Neuron (in vitro differentiated cells): ENCODE data around the gene MAML3.
"Not testable (repeated sequence)": the region's sequence is repeated elsewhere in the genome, so short reads cannot be mapped to it uniquely, and the experiment has no call there.

Experiments
- H2AFZ ChIP-seq: one replicate; pipeline ENCODE4 v1.6.1; 2013; ENCODE audit warnings: low read depth, mild to moderate bottlenecking, inconsistent platforms, low read length, moderate library complexity
- H3K27me3 ChIP-seq: one replicate; pipeline ENCODE4 v1.6.1; 2013; ENCODE audit warnings: low read length; ENCODE audit not compliant: insufficient read depth
- H3K36me3 ChIP-seq: one replicate; pipeline ENCODE4 v1.6.1; 2013; ENCODE audit warnings: low read length; ENCODE audit not compliant: insufficient read depth
- H3K4me1 ChIP-seq: one replicate; pipeline ENCODE4 v1.6.1; 2013; ENCODE audit warnings: low read length; ENCODE audit not compliant: insufficient read depth
- H3K4me3 ChIP-seq: 2 replicates; pipeline ENCODE4 v1.5.1; 2013; ENCODE audit warnings: mild to moderate bottlenecking, low read length, moderate library complexity
- H3K9me3 ChIP-seq: one replicate; pipeline ENCODE4 v1.6.1; 2013; ENCODE audit warnings: low read length

MAML3 gene

DNA sequence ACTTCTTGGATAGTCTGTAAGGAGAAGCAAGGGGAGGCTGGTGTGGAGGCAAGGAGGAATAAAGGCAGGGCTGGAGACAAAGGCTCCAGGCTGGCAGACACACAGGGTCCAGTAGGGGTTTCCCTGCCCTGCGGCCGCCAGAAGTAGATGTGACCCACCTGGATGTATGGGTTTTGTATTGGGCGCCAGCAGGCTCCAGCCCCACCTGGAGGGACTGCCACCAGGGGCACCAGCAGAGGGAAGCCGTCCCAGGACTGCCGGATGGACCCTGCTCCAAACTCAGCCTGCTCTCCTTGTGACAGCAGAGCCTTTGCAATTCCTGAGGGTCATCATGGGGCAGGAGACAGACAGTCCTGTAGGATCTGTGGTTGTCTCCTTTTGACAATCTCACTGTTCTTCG, 435.6 kb downstream of the MAML3 start:
- peaks cover 6% of the 10 kb centered on the region for H3K9me3 ChIP-seq
- H3K4me1 ChIP-seq, result no peaks in the 10 kb centered on the region
- no peak overlapping the region for H3K4me3 ChIP-seq
- peaks cover 30% of the 10 kb centered on the region for H3K36me3 ChIP-seq
- no peak overlapping the region for H2AFZ ChIP-seq
- H3K27me3 ChIP-seq, result no peaks in the 10 kb centered on the region

DNA sequence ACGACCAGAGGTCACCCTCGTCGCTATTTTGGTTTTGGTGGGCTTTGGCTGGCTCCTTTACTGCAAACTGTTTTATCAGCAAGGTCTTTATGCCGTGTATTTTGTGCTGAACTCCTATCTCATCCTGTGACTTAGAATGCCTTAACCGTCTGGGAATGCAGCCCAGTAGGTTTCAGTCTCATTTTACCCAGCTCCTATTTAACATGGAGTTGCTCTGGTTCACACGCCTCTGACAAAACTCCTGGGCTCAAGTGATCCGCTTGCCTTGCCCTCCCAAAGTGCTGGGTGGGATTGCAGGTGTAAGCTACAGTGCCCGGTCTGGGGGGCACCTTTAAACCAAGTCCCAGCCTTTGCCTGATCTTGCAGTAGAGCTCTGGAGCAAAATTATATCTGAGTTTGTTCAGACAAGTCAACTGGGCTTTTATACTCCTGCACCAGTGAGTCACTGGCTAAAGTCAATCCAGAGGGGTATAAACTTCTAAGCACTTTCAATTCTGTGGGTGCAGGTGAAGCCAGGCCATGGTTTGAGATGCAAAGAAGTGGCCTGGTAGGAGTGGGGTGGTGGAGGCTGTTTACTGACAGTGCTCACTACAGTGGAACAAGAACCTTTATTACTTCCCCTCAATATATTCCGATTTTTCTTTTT, 438.1 kb downstream of the MAML3 start:
- peaks cover 30% of the 10 kb centered on the region for H3K36me3 ChIP-seq
- no peak overlapping the region for H3K4me3 ChIP-seq
- no peaks in the 10 kb centered on the region for H3K27me3 ChIP-seq
- H3K9me3 ChIP-seq, result peaks cover 6% of the 10 kb centered on the region
- H3K4me1 ChIP-seq, result no peaks in the 10 kb centered on the region
- H2AFZ ChIP-seq, result no peak overlapping the region

DNA sequence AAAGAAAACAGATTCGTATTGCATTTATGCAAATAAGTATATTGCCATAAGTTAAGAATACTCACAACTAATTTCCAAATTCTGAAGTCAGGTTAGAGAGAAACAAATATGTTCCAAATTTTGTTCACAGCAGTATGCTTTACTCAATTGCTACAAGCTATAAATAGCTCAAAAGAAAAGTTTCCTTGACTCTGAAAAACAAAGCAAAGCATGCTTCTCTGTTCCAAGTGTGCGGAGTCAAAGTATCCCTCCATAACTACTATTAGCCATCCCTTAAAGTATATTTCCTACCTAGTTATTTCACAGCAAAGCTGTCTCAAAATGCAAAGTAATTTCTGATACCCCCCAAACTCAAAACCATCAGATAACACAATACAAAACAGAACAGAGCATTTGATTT, 441.1 kb downstream of the MAML3 start:
- H3K4me1 ChIP-seq, result no peaks in the 10 kb centered on the region
- no peak overlapping the region for H3K4me3 ChIP-seq
- H2AFZ ChIP-seq, result no peak overlapping the region
- H3K9me3 ChIP-seq, result peaks cover 4% of the 10 kb centered on the region
- no peaks in the 10 kb centered on the region for H3K27me3 ChIP-seq
- peaks cover 10% of the 10 kb centered on the region for H3K36me3 ChIP-seq

DNA sequence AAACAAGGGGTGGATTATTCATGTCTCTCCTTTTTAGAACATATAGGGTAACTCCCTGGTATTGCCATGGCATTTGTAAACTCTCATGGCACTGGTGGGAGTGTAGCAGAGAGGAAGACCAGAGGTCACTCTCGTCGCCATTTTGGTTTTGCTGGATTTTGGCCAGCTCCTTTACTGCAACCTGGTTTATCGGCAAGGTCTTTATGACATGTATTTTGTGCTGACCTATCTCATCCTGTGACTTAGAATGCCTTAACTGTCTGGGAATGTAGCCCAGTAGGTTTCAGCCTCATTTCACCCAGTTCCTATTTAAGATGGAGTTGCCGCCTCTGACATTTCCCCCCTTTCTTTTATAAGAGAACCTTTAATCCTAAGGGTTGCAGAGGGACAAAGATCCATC, 442.5 kb downstream of the MAML3 start:
- no peaks in the 10 kb centered on the region for H3K4me1 ChIP-seq
- no peak overlapping the region for H2AFZ ChIP-seq
- H3K27me3 ChIP-seq, result no peaks in the 10 kb centered on the region
- peaks cover 2% of the 10 kb centered on the region for H3K9me3 ChIP-seq
- no peak overlapping the region for H3K4me3 ChIP-seq
- H3K36me3 ChIP-seq, result peaks cover 2% of the 10 kb centered on the region

DNA sequence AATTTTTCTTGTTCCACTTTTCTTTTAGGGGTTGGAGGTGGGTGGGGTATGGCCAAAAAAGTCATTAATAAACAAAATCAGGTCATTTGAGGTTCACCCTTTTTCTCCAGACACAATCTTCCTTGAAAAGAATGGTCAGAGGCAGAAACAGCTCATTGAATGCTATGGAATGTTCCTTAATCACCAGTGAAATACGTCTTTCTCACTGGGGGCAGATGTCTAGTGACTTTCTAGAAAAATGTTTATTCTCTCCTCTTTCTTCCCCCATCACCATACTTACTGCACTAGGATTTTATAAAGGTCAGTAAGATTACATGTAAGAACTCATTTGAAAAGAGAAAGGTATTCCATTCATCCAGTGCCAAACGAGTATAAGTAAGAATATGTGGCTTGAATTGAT, 443.9 kb downstream of the MAML3 start:
- Histone ChIP-seq H3K36me3 (peaks cover 5% of the 10 kb centered on the region), H3K9me3 (peaks cover 2% of the 10 kb centered on the region), H3K27me3 (no peaks in the 10 kb centered on the region), H2AFZ (no peak overlapping the region), H3K4me3 (no peak overlapping the region), H3K4me1 (no peaks in the 10 kb centered on the region)

DNA sequence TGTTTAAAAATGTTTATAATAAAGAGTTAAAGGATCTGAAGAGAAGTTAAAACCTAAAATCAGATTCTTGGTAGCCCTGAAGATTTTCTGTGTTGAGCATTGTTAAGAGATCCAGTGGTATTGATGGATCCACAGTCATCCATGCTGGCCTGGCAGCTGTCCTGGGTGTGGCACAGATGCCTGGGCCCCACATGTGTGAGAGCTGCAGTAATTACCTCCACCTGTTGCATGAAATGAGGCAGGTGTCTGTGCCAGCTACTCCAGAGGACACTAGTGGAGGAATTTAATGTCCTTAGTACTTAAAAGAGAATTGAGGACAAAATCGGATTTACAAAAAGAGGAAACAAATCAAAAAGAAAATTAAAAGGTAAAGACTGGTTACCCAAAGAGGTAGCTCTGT, 444.3 kb downstream of the MAML3 start:
- Histone ChIP-seq H3K36me3 (peaks cover 5% of the 10 kb centered on the region), H2AFZ (no peak overlapping the region), H3K9me3 (peaks cover 2% of the 10 kb centered on the region), H3K27me3 (no peaks in the 10 kb centered on the region), H3K4me3 (no peak overlapping the region), H3K4me1 (no peaks in the 10 kb centered on the region)

DNA sequence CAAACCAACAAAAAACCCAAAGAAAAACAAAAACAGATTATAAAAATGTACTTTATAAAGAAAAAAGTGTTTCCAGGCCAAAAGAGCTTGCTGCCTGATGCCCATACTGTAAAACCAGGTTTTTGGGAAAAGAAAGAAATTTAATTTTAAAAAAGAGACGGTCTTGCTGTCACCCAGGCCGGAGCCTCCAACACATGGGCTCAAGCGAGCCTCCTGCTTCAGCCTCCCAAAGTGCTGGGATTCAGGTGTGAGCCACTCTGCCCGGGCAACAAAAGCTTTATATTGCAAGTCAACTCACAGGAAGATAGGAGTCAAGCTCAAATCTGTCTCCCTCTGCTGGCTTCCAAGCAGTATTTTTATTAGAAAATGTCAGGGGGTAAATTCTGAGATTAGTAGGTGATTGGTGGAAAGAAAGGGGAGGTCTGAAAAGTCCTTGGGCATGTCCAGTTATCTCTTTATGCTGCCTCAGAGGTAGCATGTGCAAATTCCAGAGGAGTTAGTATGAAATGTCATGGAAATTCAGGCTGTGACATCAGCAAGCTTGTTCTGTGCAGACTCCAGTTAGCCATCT, 449.0 kb downstream of the MAML3 start:
- Histone ChIP-seq H3K36me3 (peaks cover 5% of the 10 kb centered on the region), H2AFZ (no peak overlapping the region), H3K9me3 (peaks cover 2% of the 10 kb centered on the region), H3K4me1 (no peaks in the 10 kb centered on the region), H3K27me3 (no peaks in the 10 kb centered on the region), H3K4me3 (no peak overlapping the region)

DNA sequence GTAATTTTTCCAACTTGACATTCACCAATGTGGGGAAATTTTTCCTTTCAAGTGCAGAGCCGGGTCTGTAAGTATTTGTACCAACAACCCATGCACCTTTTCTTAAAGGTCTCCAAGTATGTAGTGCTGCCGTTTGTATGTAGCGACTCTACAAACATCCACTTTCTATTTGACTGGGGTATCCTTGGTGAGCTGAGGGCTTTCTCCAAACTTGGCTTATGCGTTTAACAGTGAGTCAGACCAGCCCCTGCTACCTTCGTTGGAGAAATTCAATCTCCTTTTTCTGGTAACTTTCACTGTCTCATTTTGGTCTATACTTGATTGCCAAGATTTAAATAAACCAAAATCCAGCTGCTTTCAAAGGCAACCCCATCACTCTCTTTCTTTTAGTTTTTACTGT, 453.4 kb downstream of the MAML3 start:
- H3K36me3 ChIP-seq, result no peaks in the 10 kb centered on the region
- no peak overlapping the region for H3K4me3 ChIP-seq
- no peak overlapping the region for H2AFZ ChIP-seq
- no peaks in the 10 kb centered on the region for H3K27me3 ChIP-seq
- H3K4me1 ChIP-seq, result no peaks in the 10 kb centered on the region
- H3K9me3 ChIP-seq, result peaks cover 5% of the 10 kb centered on the region

DNA sequence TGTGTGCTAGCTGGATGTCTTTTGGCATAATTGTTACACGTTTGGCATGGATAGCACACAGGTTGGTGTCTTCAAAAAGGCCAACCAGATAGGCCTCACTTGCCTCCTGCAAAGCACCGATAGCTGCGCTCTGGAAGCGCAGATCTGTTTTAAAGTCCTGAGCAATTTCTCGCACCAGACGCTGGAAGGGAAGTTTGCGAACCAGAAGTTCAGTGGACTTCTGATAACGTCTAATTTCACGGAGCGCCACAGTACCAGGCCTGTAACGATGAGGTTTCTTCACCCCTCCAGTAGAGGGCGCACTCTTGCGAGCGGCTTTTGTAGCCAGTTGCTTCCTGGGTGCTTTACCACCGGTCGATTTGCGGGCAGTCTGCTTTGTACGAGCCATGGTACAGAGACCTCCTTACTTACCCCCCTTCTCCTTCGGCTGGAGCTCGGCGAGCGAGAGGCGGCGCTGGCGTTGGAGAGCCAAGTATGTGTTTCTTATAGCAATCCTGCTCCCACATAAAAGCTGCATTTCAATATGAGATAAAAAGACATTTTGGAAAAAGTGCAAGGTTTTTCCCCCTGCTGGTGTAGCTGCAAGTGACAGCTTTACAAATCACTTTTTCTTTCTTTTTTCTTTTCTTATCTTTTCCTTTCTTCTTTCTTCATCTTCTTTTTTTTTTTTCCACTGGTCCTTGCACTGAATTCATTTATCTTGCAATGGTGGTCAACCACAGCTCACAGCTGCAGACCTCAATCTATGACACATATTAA, 455.6 kb downstream of the MAML3 start:
- H3K9me3 ChIP-seq, H3K4me3 ChIP-seq, H2AFZ ChIP-seq, H3K36me3 ChIP-seq, H3K27me3 ChIP-seq, H3K4me1 ChIP-seq: not testable (repeated sequence)

DNA sequence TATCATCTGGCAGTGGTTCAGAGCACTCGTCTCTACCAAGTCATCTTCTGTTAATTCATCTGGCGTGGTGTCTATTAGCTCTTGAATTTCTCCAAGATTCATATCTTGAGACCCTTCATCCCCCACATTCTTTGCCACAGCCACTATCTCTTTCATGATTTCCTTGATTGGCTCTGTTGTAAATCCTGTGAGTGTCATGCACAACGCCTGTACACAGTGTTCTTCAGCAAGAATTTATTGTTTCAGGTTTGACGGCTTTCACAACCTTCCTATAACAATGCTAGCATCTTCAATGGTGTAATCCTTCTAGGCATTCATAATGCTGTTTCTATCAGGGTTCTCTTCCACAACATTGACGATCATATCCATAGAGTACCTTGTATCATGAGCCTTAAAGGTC, 457.5 kb downstream of the MAML3 start:
- no peaks in the 10 kb centered on the region for H3K27me3 ChIP-seq
- no peaks in the 10 kb centered on the region for H3K4me1 ChIP-seq
- peaks cover 5% of the 10 kb centered on the region for H3K9me3 ChIP-seq
- no peak overlapping the region for H3K4me3 ChIP-seq
- H3K36me3 ChIP-seq, result no peaks in the 10 kb centered on the region
- H2AFZ ChIP-seq, result no peak overlapping the region

DNA sequence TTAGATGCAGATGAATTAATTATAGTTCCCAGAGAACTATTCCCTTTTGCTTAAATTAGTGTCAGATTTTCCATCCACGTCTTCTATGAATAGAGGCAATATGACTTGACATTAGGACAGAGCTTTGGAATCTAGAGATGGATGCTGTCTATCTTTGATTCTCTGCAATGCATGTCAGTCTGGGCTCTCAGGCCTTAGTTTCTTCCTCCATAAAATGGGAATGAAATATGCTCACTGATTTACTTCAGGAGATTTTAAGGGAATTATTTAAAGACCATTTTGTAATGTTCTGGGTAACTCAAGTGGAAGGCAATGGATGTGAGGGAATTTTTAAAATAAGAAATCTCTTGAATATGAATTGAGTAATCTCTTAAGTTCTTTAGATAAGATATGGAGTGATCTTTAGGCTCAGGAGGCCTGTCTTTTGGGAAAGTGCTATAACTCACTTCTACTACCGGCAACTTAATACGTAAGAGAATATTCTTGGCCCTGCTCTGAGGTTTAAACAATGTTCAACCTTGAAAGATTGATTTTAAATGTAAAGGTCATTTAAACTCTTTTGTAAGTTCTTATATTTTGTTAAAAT, 459.4 kb downstream of the MAML3 start:
- H3K27me3 ChIP-seq, result no peaks in the 10 kb centered on the region
- H3K36me3 ChIP-seq, result no peaks in the 10 kb centered on the region
- no peak overlapping the region for H2AFZ ChIP-seq
- peaks cover 5% of the 10 kb centered on the region for H3K9me3 ChIP-seq
- H3K4me1 ChIP-seq, result peaks cover under 1% of the 10 kb centered on the region
- no peak overlapping the region for H3K4me3 ChIP-seq

DNA sequence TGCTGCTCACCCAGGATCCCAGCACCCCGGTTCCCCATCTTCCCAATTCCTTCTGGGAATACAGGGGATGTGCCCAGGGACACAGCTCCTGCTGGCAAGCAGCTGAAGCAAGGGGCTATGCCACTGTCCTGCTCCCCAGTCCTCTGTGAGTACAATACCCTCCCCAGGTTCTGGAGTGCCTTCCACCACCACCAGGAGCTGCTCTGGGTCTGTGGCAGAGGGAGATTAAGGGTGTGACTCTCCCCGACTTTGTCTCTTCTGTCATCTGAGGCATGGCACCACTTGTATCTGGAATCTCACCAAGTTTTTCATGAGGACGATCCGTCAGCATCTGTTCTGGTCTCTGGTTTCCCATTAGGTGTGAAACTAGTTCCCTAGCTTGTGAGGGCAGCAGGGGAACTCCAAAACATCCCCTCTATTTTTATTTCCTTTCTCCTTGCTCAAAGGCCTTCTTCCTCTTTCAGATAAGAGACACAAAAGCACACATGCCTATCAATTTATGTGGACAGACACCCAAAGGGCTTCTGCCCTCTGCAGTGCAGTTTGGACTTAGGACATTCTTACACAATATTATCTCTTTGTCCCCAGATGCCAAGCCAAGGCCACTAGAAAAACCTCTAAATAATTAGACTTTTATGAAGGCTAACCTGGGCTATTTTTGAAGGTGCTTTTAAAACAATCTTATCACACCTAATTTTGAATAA, 461.5 kb downstream of the MAML3 start:
- Histone ChIP-seq H3K36me3 (no peaks in the 10 kb centered on the region), H2AFZ (no peak overlapping the region), H3K4me3 (no peak overlapping the region), H3K27me3 (no peaks in the 10 kb centered on the region), H3K9me3 (peaks cover 5% of the 10 kb centered on the region), H3K4me1 (peaks cover 8% of the 10 kb centered on the region)

DNA sequence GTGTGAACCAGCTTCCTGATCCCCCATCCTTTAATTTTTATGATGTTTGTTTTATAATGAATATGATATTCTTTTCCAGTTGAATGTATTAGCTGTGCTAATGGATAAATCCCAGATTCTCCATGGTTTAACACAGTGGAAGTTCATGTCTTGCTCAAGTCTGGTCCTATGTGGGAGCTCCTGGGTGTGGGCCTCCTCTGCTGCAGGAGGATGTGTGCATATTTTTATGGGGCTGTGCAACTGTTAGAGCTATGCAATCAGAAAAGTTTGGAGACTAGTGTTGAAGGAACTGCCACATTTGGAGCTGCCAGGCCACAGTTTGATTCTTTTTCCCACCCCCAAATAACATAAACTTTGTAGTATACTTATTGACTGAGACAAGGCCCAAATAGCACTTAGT, 463.6 kb downstream of the MAML3 start:
- H3K27me3 ChIP-seq, result no peaks in the 10 kb centered on the region
- H2AFZ ChIP-seq, result no peak overlapping the region
- no peaks in the 10 kb centered on the region for H3K9me3 ChIP-seq
- H3K4me3 ChIP-seq, result no peak overlapping the region
- peaks cover 8% of the 10 kb centered on the region for H3K4me1 ChIP-seq
- no peaks in the 10 kb centered on the region for H3K36me3 ChIP-seq
